GM12878 (cell line): ENCODE measurements around the gene PPP1R14D. TPM values are rescaled to one million over a fixed set of nuclear protein-coding genes. Genes with fewer than 3 reads are reported as not detected.

Source experiments
- ATAC-seq: fragments of 200-7000 bp; cut with Tn5 transposase; 3 replicates; pipeline ENCODE4 v1.9.1; 2020; ENCODE audit warnings: mild to moderate bottlenecking, moderate library complexity
- BruUV-seq: library from RNA; stranded (reverse); fragments of 400-500 nt; replicated peaks from 2 replicates; lab custom pipeline; 2021; lab: Mats Ljungman, UMichigan
- CTCF ChIA-PET: fragments of 300-600 bp; sonication (Branson Sonifier 250); formaldehyde crosslinking; extraction: SDS; loops from one replicate; lab custom pipeline; 2021; ENCODE audit warnings: inconsistent platforms; lab: Yijun Ruan, JAX
- POLR2A ChIA-PET: fragments of 350-600 bp; formaldehyde crosslinking; extraction: SDS; loops from one replicate; lab custom pipeline; 2021; ENCODE audit warnings: inconsistent platforms; lab: Charles Lee
- RAD21 ChIA-PET: fragments of 300-600 bp; sonication (Branson Sonifier 250); formaldehyde crosslinking; loops from one replicate; lab custom pipeline; 2023; ENCODE audit warnings: antibody characterized with exemption; ENCODE audit not compliant: unreplicated experiment; lab: Charles Lee
- SMC1A ChIA-PET: fragments of 300-600 bp; sonication (Branson Sonifier 250); formaldehyde crosslinking; loops from one replicate; lab custom pipeline; 2023; ENCODE audit not compliant: unreplicated experiment, uncharacterized antibody; lab: Charles Lee
- DNase-seq: peaks from one replicate; pipeline ENCODE4 v3.0.0-alpha.2; 2011; ENCODE audit warnings: low read depth, low spot score
- FAIRE-seq: peaks from 3 replicates; lab custom pipeline; 2011; peaks lifted over from hg19 to GRCh38; lab: Jason Lieb, UNC
- H2AFZ ChIP-seq: 2 replicates; pipeline ENCODE4 v1.6.0; 2011; ENCODE audit warnings: low read depth, low read length, control low read depth; ENCODE audit not compliant: control insufficient read depth
- H3K27ac ChIP-seq: 2 replicates; pipeline ENCODE4 v1.5.1; 2011; ENCODE audit warnings: control low read depth; ENCODE audit not compliant: control insufficient read depth, insufficient read depth
- H3K27me3 ChIP-seq, 2 experiments: replicated peaks in 1 of 2; 2 replicates each; pipeline versions ENCODE4 v1.6.0 to v1.6.1; 2011; ENCODE audit warnings: low read length in 1 of 2; ENCODE audit not compliant: control insufficient read depth in 2 of 2, insufficient read depth in 2 of 2
- H3K36me3 ChIP-seq, 2 experiments: 2 replicates each; pipeline ENCODE4 v1.5.1; 2011; ENCODE audit warnings: low read length in 1 of 2; ENCODE audit not compliant: control insufficient read depth in 2 of 2, insufficient read depth in 2 of 2
- H3K4me1 ChIP-seq: 2 replicates; pipeline ENCODE4 v1.6.1; 2011; ENCODE audit warnings: mild to moderate bottlenecking, low read length, moderate library complexity, mixed read lengths; ENCODE audit not compliant: control insufficient read depth, insufficient read depth
- H3K4me2 ChIP-seq: 2 replicates; pipeline ENCODE4 v1.6.0; 2011; ENCODE audit warnings: control low read depth; ENCODE audit not compliant: control insufficient read depth, insufficient read depth
- H3K4me3 ChIP-seq: fragments of 200-600 bp; sonication (generic); 2 replicates; pipeline ENCODE4 v1.5.1; 2016
- H3K79me2 ChIP-seq: 2 replicates; pipeline ENCODE4 v1.6.0; 2011; ENCODE audit warnings: low read length; ENCODE audit not compliant: control insufficient read depth, insufficient read depth
- H3K9ac ChIP-seq: 2 replicates; pipeline ENCODE4 v1.8.0; 2011; ENCODE audit warnings: low read length, control low read depth, mixed read lengths; ENCODE audit not compliant: control insufficient read depth, insufficient read depth
- H3K9me3 ChIP-seq: replicated peaks from 3 replicates; pipeline ENCODE4 v1.5.1; 2011; ENCODE audit warnings: mild to moderate bottlenecking, low read length; ENCODE audit not compliant: control insufficient read depth, insufficient read depth
- H4K20me1 ChIP-seq: 2 replicates; pipeline ENCODE4 v1.6.0; 2011; ENCODE audit not compliant: control insufficient read depth, insufficient read depth
- EP300 ChIP-seq, 2 experiments: fragments of 150-350 bp in 1 of 2; IDR thresholded peaks; 2 replicates each; pipeline ENCODE4 v1.6.1; 2011 to 2012; ENCODE audit warnings: low read depth in 2 of 2, low read length in 2 of 2, borderline replicate concordance in 1 of 2, improper control_type of control experiment in 1 of 2, inconsistent platforms in 1 of 2; ENCODE audit not compliant: control insufficient read depth in 1 of 2
- IKZF1 ChIP-seq: fragments of 450-650 bp; conservative IDR thresholded peaks from 2 replicates; pipeline ENCODE4 v1.6.1; 2017; ENCODE audit warnings: antibody characterized with exemption, mild to moderate bottlenecking
- MTA2 ChIP-seq: fragments of 450-650 bp; IDR thresholded peaks from 2 replicates; pipeline ENCODE4 v1.6.1; 2016; ENCODE audit warnings: low read depth, mild to moderate bottlenecking, moderate library complexity
- NRF1 ChIP-seq: conservative IDR thresholded peaks from 2 replicates; pipeline ENCODE4 v1.6.1; 2011; ENCODE audit warnings: mild to moderate bottlenecking, low read depth, low read length, improper control_type of control experiment
- POU2F2 ChIP-seq: IDR thresholded peaks from 3 replicates; pipeline ENCODE4 v1.6.1; 2011; ENCODE audit warnings: low read depth, mild to moderate bottlenecking, low read length, borderline replicate concordance
- SMAD1 ChIP-seq: fragments of 450-650 bp; IDR thresholded peaks from 2 replicates; pipeline ENCODE4 v1.6.1; 2018; ENCODE audit warnings: mild to moderate bottlenecking, low read depth; ENCODE audit not compliant: partially characterized antibody
- SREBF2 ChIP-seq: IDR thresholded peaks from 2 replicates; pipeline ENCODE4 v1.6.1; 2012; ENCODE audit warnings: mild to moderate bottlenecking, low read length
- STAT3 ChIP-seq: IDR thresholded peaks from 2 replicates; pipeline ENCODE4 v1.6.1; 2011; ENCODE audit warnings: low read depth, low read length, improper control_type of control experiment
- SUPT20H ChIP-seq: IDR thresholded peaks from 2 replicates; pipeline ENCODE4 v1.6.1; 2011; ENCODE audit warnings: low read depth, mild to moderate bottlenecking, low read length, moderate library complexity, borderline replicate concordance; ENCODE audit not compliant: control insufficient read depth
- YBX1 ChIP-seq: fragments of 450-650 bp; IDR thresholded peaks from 2 replicates; pipeline ENCODE4 v1.6.1; 2016; ENCODE audit warnings: antibody characterized with exemption
- YY1 ChIP-seq: IDR thresholded peaks from 2 replicates; pipeline ENCODE4 v1.6.1; 2011; ENCODE audit warnings: low read depth, mild to moderate bottlenecking, low read length
- ZNF622 ChIP-seq: fragments of 450-650 bp; IDR thresholded peaks from 2 replicates; pipeline ENCODE4 v1.6.1; 2017; ENCODE audit warnings: mild to moderate bottlenecking, inconsistent platforms
- WGBS: methylation state at CpG from one replicate; pipeline ENCODE4 v1.1.6; 2016; ENCODE audit warnings: low lambda C conversion rate; ENCODE audit not compliant: insufficient replicate concordance, insufficient coverage; ENCODE audit errors: missing lambda C conversion rate; 5-methylcytosine and 5-hydroxymethylcytosine counted together
- in situ Hi-C: fragments of 300-500 bp; cut with MboI; formaldehyde crosslinking; loops from 9 replicates; pipeline ENCODE4 v1.14.3; 2018; ENCODE audit warnings: mixed read lengths
- intact Hi-C: fragments of 100-400 bp; cut with micrococcal nuclease; formaldehyde crosslinking; loops from one replicate; pipeline ENCODE4 v1.14.2; 2022; ENCODE audit not compliant: unreplicated experiment
- polyA plus RNA-seq, 11 experiments: library from polyadenylated mRNA; depleted of rRNA in 4 of 11; unstranded in 6 of 11; stranded (reverse) in 5 of 11; fragments of >200 nt; fragmentation: Nextera tagmentation in 4 of 11; fragmentation: Illumina TruSeq in 1 of 11; extraction: Ambion mirVana in 4 of 11; extraction: Trizol in 1 of 11; gene quantifications; 1 replicate in 1 of 11; 2 replicates in 10 of 11; pipeline versions ENCODE4 v1.2.1 to v1.2.3, GENCODE V29; 2011 to 2016; ENCODE audit warnings: inconsistent platforms in 2 of 11, missing spikeins in 2 of 11, low read depth in 1 of 11
- total RNA-seq, 4 experiments: library from RNA; depleted of rRNA in 3 of 4; stranded (reverse); fragments of >200 nt in 3 of 4; fragmentation: Illumina TruSeq in 1 of 4; extraction: Trizol in 1 of 4; gene quantifications; 2 replicates each; pipeline versions ENCODE4 v1.2.1 to v1.2.3, GENCODE V29; 2013 to 2021
- TF ChIP-seq, protein P1 (sequence below): fragments of 450-650 bp; IDR thresholded peaks from 2 replicates; pipeline ENCODE4 v1.6.1; 2017; ENCODE audit warnings: mild to moderate bottlenecking, moderate library complexity
- TF ChIP-seq, protein P2 (sequence below): IDR thresholded peaks from 2 replicates; pipeline ENCODE4 v1.6.1; 2011; ENCODE audit warnings: mild to moderate bottlenecking, low read depth, low read length, moderate library complexity; ENCODE audit not compliant: insufficient replicate concordance

Gene PPP1R14D
- total and polyA plus RNA-seq, 10 of the 15 experiments (the other 5 are each of a cell fraction or from before 2014, with no cell fraction given) = 0.10 TPM; not detected in 9

DNA sequence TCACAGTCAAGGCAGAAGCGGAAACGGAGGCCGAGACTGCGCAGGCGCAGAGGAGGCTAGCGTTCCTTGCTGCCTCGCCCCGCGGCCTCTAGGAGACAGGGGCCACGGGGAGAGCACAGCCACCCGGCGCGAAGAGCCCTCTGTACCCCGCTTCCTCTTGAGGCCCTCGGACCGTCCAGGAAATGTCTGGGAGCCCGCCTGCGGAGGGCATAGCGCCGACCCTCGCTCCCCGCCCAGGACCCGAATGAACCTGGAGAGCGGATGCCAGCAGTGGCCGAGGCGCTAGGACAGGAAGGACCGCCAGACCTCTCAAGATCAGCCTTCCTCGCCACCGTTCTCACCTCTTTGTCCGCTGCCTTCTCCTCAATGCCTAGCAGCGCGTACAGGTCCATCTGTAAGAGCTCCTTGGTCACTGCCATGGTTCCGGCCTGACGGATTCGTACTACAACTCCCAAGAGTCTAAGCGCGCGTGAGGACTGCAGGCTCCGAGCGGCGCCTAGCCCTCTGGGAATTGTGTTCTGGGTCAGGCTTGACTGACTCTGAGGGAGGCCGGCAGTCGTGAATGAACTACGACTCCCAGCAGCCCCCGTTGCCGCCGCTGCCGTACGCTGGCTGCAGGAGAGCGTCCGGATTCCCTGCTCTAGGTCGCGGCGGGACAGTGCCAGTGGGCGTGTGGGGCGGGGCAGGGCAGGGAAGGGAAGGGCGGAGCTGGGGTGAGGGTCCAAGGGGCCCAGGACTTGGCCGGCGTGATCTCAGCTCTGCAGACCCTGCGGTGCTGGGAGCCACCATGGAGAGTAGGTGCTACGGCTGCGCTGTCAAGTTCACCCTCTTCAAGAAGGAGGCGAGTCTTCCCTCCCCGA, 21.2 kb downstream of the PPP1R14D start, which contains the start of the genes DNAJC17 and ZFYVE19 (continued):
- TF ChIP-seq ZNF622 = no peak
- TF ChIP-seq NRF1 = peak; percentile 68
- TF ChIP-seq SUPT20H = no peak
- TF ChIP-seq, protein P1, sequence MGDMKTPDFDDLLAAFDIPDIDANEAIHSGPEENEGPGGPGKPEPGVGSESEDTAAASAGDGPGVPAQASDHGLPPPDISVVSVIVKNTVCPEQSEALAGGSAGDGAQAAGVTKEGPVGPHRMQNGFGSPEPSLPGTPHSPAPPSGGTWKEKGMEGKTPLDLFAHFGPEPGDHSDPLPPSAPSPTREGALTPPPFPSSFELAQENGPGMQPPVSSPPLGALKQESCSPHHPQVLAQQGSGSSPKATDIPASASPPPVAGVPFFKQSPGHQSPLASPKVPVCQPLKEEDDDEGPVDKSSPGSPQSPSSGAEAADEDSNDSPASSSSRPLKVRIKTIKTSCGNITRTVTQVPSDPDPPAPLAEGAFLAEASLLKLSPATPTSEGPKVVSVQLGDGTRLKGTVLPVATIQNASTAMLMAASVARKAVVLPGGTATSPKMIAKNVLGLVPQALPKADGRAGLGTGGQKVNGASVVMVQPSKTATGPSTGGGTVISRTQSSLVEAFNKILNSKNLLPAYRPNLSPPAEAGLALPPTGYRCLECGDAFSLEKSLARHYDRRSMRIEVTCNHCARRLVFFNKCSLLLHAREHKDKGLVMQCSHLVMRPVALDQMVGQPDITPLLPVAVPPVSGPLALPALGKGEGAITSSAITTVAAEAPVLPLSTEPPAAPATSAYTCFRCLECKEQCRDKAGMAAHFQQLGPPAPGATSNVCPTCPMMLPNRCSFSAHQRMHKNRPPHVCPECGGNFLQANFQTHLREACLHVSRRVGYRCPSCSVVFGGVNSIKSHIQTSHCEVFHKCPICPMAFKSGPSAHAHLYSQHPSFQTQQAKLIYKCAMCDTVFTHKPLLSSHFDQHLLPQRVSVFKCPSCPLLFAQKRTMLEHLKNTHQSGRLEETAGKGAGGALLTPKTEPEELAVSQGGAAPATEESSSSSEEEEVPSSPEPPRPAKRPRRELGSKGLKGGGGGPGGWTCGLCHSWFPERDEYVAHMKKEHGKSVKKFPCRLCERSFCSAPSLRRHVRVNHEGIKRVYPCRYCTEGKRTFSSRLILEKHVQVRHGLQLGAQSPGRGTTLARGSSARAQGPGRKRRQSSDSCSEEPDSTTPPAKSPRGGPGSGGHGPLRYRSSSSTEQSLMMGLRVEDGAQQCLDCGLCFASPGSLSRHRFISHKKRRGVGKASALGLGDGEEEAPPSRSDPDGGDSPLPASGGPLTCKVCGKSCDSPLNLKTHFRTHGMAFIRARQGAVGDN = peak; percentile 91
- no peak; the same call in 2 of the 3 replicates for TF ChIP-seq POU2F2

DNA sequence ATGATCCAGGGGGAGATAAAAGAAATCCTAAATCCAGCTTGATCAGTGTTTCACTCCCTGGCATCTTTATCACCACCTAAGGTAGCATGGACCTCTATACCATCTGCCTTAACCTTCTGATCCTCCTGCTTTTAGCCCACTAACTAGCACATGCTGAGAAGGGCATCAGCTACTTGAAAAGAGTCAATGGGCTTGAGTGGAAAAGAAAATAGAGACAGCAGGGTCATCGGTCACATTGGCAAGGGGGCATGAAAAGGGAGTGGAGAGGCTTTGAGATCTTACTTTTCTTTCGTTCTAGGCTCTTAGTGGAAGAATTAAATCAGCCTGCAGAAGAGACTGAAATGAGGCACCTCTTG, 21.9 kb downstream of the PPP1R14D start:
- Histone ChIP-seq H3K36me3 (peaks cover 0 to 3% of the 10 kb centered on the region in 2 experiments; a peak in 2 of 4 replicates), H3K4me3 (peak overlapping the region; percentile 79), H4K20me1 (no peaks in the 10 kb centered on the region), H3K27ac (peak overlapping the region; percentile 98), H3K4me1 (peaks cover 15% of the 10 kb centered on the region; the same call in 1 of the 2 replicates), H3K79me2 (peaks cover 22% of the 10 kb centered on the region), H3K4me2 (peak overlapping the region; percentile 100), H2AFZ (peak overlapping the region; percentile 100), H3K9ac (peak overlapping the region; percentile 94), H3K9me3 (no peaks in the 10 kb centered on the region), H3K27me3 (no peaks in the 10 kb centered on the region)
- intact Hi-C loops = loop anchor here (5.0 kb wide), 1 partner anchor 41 kb away; no protein-coding TSS in a partner anchor
- ATAC-seq (peak; percentile 3), FAIRE-seq (no peak), DNase-seq (no peak)
- TSS peak; percentile 88 for BruUV-seq
- WGBS = 0% methylated on average over 2 of the region's 2 CpGs
- SMC1A ChIA-PET = interaction anchor here (0.7 to 2.1 kb wide), 7 partner anchors 41 to 113 kb away, joined by 3 to 6 read pairs (median 4); no protein-coding TSS in a partner anchor
- POLR2A ChIA-PET = interaction anchor here (0.7 to 2.3 kb wide), 9 partner anchors 15 to 314 kb away, joined by 4 to 10 read pairs (median 6); partner anchors contain the start of genes CCDC32, RAD51, RHOV and VPS18
- RAD21 ChIA-PET = interaction anchor here (0.8 to 3.3 kb wide), 8 partner anchors 22 to 88 kb away, joined by 3 to 19 read pairs (median 6); partner anchors contain the start of genes PPP1R14D, RHOV, SPINT1 and VPS18
- in situ Hi-C loops = no loop called here
- CTCF ChIA-PET = interaction anchor here (1.2 to 3.7 kb wide), 6 partner anchors 14 to 86 kb away, joined by 3 to 19 read pairs (median 6); no protein-coding TSS in a partner anchor
- TF ChIP-seq YBX1 (no peak), YY1 (no peak), MTA2 (no peak), EP300 (IDR thresholded peaks at IDR 0.05; ENCODE audit: borderline replicate concordance in 1 of 2, control insufficient read depth in 1 of 2, low read depth in 2 of 2, low read length in 2 of 2) (no peak), IKZF1 (no peak), SREBF2 (no peak), SMAD1 (no peak), STAT3 (no peak)
- TF ChIP-seq, protein P2, sequence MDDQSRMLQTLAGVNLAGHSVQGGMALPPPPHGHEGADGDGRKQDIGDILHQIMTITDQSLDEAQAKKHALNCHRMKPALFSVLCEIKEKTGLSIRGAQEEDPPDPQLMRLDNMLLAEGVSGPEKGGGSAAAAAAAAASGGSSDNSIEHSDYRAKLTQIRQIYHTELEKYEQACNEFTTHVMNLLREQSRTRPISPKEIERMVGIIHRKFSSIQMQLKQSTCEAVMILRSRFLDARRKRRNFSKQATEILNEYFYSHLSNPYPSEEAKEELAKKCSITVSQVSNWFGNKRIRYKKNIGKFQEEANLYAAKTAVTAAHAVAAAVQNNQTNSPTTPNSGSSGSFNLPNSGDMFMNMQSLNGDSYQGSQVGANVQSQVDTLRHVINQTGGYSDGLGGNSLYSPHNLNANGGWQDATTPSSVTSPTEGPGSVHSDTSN = no peak
